WI38 (cell line): ENCODE measurements around the gene XRCC3.

Experiments
- H3K4me3 ChIP-seq: 2 replicates; pipeline ENCODE4 v1.5.1; 2011; ENCODE audit warnings: low read depth, mild to moderate bottlenecking, control low read depth, low read length
- TF ChIP-seq, protein P1 (sequence below): IDR thresholded peaks from 2 replicates; pipeline ENCODE4 v1.5.1; 2012; ENCODE audit warnings: low read depth, mild to moderate bottlenecking, control low read depth, low read length

The XRCC3 gene

DNA sequence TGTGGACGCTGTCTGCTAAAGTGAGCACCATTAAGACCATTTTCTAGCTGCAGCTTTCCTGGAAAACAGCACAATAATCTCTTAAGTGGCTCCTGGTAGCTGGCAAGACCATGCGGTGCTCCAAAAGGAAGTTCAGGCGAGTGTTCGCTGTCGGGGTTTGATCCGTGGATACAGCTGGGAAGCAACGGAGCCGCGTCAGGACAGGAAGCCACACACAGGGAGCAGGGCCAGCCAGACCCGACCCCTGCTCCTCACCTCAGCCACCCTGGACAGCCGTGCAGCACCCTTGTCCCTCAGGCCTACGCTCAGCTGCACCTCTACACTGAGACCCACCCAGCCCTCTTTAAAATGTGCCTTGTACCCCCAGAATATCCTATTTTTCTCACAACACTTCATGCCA lies 19.8 kb upstream of the XRCC3 start:
- TF ChIP-seq, protein P1, sequence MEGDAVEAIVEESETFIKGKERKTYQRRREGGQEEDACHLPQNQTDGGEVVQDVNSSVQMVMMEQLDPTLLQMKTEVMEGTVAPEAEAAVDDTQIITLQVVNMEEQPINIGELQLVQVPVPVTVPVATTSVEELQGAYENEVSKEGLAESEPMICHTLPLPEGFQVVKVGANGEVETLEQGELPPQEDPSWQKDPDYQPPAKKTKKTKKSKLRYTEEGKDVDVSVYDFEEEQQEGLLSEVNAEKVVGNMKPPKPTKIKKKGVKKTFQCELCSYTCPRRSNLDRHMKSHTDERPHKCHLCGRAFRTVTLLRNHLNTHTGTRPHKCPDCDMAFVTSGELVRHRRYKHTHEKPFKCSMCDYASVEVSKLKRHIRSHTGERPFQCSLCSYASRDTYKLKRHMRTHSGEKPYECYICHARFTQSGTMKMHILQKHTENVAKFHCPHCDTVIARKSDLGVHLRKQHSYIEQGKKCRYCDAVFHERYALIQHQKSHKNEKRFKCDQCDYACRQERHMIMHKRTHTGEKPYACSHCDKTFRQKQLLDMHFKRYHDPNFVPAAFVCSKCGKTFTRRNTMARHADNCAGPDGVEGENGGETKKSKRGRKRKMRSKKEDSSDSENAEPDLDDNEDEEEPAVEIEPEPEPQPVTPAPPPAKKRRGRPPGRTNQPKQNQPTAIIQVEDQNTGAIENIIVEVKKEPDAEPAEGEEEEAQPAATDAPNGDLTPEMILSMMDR = no peak

DNA sequence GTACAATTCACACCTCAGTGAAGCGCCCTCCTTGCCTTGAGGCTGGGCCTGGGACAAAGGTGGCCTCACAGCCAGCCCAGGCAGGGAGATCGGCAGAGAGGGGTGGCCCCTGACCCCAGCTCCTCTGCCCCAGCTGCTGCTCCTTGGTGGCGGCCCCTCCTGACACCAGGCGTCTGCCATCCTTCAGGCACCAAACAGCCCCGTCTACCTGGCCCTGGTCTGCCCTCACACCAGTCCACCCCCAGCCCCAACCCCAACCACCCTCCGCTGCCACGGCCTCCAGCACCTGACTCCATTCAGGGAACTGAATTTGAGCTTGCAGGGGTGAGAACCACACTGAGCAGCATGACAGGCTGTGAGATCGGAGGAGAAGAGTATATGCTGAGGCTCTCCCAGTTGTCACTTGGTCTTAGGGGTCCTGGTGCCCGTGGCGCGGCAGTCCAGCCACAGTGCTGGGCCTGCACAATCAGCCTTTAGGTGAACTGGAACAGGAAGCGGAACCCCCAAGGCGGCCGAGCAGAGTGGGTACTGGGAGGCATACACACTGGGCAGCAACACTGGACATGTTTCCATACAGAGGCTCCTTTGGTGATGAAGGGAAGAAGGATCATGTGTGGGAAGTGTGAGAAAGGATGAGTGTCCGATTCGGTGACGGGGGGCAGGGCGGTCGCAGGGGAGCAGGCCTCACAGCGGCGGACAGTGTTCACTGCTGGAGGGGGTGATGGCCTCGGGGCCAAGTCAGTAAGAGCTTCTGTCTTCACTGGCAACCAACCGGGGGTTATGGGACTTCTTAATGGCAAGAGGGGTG lies 19.0 kb upstream of the XRCC3 start:
- no peak overlapping the region for H3K4me3 ChIP-seq
- TF ChIP-seq, protein P1 = no peak

More for the DNA sequence above, 19.8 kb upstream of the XRCC3 start:
- no peak overlapping the region for H3K4me3 ChIP-seq

- no peak overlapping the region for H3K4me3 ChIP-seq
- TF ChIP-seq, protein P1 = no peak
Measured at GRCh38 chr14:103733651-103734050, 18.4 kb upstream of the XRCC3 start.

DNA sequence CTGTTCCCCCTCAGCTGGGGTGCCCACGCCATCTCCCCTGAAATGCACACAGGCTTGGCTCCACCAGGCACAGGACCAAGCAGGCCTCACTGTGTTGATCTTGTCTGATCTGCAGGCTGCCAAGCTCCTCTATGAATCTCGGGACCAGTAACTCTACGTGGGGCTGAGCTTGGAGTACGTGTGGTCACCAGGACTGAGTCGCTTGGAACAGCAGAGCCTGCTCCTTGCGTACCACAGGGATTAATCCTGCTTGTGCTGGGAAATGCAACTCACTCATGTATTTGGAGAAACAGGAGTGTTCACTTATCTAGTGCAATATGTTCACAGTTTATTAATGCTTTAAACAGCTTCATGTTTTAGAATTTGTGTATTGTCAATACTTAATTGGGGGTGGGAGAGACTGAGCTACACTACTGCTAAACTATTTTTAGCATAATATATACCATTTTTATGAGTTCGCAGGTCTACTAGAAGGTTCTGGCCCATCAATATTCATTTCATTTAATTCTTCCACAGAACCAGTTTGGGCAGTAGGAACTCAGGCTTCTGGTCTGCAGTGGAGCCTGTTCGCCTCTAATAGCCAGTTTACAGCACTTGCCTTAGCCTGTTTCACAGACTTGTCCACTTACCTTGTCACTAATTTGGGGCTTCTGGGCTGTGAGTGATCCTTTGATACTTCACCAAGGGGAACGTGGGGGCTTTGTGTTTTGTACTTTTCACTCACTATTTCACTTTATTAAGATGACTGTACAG lies 17.8 kb upstream of the XRCC3 start:
- no peak overlapping the region for H3K4me3 ChIP-seq
- TF ChIP-seq, protein P1 = no peak

DNA sequence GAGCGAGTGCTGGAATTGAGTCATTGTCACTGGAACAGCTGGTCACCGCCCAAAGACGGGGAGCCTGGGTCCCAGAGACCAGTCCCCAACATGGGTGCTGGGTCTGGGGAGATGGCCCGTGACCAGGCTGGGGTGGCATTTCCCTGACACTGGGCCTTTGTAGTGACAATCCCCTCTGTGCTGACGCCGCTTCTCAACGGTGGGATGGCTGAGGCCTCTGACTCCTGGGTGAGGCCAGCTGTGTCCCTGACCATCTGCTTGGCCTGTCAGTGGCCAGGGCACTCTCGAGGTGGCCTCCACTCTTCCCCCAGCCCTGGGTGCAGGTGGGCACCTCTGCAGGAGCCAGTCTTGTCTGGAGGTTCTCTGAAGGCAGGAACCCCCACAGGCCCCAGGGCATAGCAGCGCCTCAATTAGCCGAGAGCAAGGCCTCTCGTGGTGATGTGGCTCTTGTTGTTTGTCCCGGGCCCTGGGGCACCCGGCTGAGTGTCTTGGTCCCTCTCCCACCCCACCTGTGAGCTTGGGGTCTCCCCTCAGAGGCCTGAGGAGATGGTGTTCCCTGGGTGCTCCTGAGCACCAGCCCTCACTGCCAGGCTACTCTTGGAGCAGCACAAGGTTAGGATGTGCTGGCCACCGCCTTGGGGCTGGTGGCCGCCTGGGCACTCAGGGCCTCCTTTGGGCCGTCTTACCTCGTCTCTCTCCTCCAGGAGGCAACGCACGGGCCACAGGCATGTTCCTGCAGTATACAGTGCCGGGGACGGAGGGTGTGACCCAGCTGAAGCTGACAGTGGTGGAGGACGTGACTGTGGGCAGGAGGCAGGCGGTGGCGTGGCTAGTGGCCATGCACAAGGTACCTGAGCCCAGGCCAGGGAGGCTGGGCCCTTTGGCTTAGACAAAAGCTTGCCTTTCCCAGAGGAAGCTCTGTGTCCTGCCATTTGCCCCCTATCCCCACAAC lies 16.9 kb upstream of the XRCC3 start:
- H3K4me3 ChIP-seq = no peak overlapping the region
- TF ChIP-seq, protein P1 = no peak

- H3K4me3 ChIP-seq = no peak overlapping the region
- TF ChIP-seq, protein P1 = no peak
Measured at GRCh38 chr14:103731481-103731880, 16.2 kb upstream of the XRCC3 start.
